ENCODE results near the gene EFL1.

EFL1 gene

GRCh38 chr15:82095803-82096202, 166.7 kb downstream of the EFL1 start:
- in situ Hi-C loops (cut with HindIII; ENCODE audit: low sequenced_read_pairs) = no loop called here

GRCh38 chr15:82093774-82094211, 168.7 kb downstream of the EFL1 start:
- in situ Hi-C loops (cut with HindIII; ENCODE audit: low sequenced_read_pairs) = no loop called here

GRCh38 chr15:82093325-82093724, 169.2 kb downstream of the EFL1 start:
- in situ Hi-C loops (cut with HindIII; ENCODE audit: low sequenced_read_pairs) = no loop called here

DNA sequence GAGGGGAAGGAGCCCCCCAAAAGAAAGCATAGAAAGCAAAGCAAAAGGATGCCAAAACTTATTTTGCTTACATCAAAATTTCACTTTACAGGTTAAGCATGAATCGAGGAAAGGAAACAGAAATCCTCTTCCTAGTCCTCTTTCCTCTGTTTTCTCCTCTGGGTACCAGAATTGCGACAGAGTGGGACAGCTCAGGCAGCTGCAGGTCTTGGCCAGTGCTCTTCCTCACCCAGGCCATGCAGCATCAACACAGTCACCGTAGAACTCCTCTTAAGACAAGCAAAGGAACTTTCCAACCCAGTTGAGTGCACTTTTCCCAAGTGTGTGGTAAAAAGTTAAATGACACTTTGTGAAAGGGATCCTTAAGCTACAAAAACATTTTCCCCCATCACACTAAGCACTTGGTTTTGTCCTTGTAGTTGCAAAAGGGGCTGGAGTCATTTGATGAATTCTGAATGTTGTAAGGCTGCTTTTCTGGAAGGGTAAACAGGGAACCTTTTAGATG, 170.8 kb downstream of the EFL1 start:
- in situ Hi-C loops (cut with HindIII; ENCODE audit: low sequenced_read_pairs) = no loop called here

- in situ Hi-C loops (cut with HindIII; ENCODE audit: low sequenced_read_pairs) = no loop called here
Observed at GRCh38 chr15:82086243-82086995, 176.1 kb downstream of the EFL1 start.

- in situ Hi-C loops (cut with HindIII; ENCODE audit: low sequenced_read_pairs) = no loop called here
Observed at GRCh38 chr15:82081914-82082762, 180.4 kb downstream of the EFL1 start.

DNA sequence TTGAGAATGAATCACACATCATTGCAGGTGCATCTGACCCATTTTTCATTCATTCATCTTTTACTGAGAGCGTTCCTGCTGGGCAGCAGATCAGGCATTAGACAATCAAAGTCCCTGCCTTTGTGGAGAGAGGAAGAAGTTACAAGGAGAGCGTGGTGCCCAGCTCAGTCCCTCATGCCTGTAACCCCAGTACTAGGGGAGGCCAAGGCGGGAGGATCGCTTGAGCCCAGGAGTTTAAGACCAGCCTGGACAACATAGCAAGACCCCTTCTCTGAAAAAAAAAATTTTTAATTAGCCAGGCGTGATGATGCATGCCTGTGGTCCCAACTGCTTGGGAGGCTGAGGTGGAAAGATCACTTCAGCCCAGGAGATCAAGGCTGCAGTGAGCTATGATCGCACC, 181.8 kb downstream of the EFL1 start:
- in situ Hi-C loops (cut with HindIII; ENCODE audit: low sequenced_read_pairs) = no loop called here
